HG03442 (cell line): Measurements from ENCODE around the gene NXPH4.
A peak's percentile ranks its signal among the peaks of the same experiment; 100 is the strongest.

ENCODE experiments used
- ATAC-seq: cut with Tn5 transposase; IDR thresholded peaks from one replicate; pipeline ENCODE4 v1.9.1; 2021; ENCODE audit warnings: mild to moderate bottlenecking, moderate library complexity; ENCODE audit not compliant: unreplicated experiment

The NXPH4 gene

DNA sequence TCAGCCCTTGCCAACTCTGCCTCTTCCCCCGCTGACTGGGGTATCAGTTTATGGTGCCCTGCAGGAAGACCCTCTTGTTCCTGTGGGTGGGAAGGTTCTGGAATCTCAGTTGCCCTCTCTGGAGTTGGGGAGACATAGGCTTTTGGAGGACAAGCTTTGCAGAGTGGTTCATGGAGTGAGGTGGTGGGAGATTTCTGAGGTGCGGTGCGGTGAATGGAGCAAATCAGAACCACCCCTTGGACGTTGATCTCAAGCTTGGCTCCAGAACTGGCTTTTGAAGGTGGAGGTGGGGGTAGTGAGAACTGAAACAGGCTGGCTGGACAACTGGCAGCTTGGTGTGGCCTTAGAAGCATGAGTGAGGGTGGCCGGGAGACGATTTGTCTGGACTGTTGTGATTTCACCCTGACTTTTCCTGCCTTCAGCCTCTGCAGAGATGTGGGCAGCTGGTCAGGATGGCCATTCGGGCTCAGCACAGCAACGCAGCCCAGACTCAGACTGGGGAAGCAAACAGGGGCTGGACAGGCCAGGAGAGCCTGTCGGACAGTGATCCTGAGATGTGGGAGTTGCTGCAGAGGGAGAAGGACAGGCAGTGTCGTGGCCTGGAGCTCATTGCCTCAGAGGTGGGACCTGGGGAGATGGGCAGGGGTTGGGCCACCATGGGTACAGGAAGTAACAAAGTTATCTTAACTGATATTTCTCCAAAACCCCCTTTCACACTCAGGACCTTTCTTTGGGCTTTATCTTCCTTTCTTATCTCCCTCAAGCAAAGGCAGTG, 14.0 kb downstream of the NXPH4 start:
- ATAC-seq, result no peak

DNA sequence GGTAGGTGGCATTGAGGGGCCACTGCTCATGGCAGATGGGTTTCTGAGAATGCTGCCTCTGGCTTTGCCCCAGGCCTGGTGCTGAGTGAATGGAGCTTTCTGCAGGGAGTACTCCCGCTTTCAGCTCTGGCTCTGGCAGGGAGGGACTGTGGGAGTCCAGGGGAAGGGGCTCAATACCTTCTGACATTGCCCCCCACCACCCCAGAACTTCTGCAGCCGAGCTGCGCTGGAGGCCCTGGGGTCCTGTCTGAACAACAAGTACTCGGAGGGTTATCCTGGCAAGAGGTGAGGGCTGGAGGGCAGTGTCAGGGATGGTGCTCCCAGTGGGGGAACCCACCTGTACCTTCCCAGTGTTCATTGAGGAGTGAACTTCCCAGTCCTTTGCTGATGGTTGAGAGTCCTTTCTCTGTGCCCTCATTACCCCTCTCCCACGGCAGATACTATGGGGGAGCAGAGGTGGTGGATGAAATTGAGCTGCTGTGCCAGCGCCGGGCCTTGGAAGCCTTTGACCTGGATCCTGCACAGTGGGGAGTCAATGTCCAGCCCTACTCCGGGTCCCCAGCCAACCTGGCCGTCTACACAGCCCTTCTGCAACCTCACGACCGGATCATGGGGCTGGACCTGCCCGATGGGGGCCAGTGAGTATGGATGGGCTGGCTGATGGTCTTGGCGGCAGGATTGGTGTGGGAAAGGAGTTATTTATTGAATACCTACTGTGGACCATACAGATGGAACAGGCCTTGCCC, 14.9 kb downstream of the NXPH4 start:
- ATAC-seq, result no peak

DNA sequence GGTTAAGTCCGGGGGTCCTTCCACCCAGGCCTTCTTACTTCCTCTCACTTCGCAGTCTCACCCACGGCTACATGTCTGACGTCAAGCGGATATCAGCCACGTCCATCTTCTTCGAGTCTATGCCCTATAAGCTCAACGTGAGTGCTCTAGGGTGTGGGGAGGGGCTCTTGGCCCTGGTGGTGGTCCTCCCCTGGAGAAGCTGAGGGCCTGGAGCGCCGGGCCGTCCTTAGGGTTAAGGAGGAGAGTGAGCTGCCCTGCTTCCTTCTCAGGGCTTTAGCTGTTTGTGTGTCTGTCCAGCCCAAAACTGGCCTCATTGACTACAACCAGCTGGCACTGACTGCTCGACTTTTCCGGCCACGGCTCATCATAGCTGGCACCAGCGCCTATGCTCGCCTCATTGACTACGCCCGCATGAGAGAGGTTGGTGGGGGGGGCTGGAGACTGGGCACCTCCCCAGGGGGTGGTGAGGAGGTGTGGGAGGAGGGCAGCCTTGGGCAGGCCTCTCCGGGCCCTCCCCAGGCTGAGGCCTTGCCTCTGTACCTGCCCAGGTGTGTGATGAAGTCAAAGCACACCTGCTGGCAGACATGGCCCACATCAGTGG, 15.7 kb downstream of the NXPH4 start:
- ATAC-seq, result no peak

DNA sequence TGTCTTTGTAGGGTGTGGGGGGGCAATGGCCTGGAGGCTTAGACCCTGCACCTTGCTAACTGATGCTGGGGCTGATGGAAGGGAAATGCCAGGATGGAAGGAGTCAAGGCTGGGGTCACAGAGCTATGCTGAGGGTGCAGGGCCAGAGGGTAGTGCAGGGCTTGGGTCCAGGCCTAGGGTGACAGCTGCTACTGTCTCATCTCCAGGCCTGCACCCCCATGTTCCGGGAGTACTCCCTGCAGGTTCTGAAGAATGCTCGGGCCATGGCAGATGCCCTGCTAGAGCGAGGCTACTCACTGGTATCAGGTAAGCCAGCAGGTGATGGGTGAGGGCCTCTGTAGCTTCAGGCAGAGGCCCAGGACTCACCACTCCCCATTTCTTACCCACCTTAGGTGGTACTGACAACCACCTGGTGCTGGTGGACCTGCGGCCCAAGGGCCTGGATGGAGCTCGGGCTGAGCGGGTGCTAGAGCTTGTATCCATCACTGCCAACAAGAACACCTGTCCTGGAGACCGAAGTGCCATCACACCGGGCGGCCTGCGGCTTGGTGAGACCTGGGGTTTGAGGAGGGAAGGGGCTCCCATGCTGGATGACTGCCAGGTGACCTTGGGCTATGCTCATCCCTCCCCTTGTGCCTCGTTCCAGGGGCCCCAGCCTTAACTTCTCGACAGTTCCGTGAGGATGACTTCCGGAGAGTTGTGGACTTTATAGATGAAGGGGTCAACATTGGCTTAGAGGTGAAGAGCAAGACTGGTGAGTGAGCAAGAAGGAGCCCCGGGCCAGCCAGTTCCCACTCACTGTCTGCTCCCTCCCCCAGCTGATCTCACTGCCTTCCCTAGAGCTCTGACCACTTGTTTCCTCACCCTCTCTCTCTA, 17.0 kb downstream of the NXPH4 start:
- no peak for ATAC-seq

DNA sequence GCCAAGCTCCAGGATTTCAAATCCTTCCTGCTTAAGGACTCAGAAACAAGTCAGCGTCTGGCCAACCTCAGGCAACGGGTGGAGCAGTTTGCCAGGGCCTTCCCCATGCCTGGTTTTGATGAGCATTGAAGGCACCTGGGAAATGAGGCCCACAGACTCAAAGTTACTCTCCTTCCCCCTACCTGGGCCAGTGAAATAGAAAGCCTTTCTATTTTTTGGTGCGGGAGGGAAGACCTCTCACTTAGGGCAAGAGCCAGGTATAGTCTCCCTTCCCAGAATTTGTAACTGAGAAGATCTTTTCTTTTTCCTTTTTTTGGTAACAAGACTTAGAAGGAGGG, 17.6 kb downstream of the NXPH4 start:
- no peak for ATAC-seq

DNA sequence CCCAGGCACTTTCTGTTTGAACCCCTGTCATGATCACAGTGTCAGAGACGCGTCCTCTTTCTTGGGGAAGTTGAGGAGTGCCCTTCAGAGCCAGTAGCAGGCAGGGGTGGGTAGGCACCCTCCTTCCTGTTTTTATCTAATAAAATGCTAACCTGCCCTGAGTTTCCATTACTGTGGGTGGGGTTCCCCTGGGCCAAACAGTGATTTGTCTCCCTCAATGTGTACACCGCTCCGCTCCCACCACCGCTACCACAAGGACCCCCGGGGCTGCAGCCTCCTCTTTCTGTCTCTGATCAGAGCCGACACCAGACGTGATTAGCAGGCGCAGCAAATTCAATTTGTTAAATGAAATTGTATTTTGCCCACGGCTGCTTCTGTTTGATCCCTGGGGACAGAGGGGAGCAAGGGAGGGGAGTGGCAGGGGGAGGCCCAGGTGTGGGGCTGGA, 18.0 kb downstream of the NXPH4 start:
- ATAC-seq, result no peak

DNA sequence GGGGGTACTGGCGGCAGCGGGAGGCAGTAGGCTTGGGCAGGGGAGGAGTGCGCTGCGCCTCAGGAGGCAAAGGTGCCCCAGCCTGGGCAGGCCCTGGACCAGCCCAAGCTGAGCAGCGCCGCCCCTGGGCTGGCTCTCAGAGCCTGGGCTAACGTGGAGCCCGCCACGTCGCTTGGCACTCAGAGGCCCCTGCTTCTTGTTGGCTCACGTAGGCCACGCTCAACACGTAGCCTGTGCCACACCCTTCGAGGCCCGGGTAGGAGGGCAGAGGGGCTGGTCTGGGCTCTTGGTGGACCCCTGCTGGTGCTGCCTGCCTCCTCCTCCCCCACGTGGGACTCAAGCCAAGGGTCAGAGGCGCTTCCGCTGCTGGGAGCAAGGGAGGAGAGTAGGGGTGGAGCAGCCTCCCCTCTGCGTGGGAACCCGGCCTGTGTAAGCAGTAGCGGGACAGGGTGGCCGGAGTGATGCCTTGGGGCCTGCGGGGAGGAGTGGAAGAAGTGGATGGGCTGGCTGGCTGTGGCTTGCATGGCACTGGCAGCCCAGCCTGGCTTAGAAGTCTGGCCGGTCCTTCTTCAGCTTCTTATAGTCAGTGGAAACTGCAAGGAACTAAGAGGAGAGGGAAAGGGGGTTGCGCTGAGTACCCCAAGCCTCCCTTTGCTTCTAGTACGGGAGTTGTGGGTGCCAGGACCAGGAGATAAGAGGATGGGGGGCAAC, 18.6 kb downstream of the NXPH4 start:
- no peak for ATAC-seq

DNA sequence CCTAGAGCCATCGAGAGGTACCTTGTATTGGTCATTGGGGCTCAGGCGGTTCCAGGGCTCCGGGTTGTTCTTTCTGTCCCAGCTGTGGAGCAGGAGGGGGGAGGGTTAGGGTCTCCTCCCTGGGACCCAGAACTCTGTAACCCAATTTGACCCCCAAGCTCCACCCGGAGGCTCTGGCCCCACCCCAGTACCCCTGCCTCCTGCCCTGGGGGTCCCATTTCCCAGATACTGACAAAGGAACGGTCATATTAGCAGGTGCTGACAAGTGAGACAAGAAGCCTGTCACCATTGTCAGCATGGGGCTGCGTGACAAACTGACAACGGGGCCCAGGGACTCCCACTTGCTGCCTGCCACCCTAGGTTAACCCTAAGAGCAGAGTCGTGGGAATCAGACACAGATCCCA, 19.1 kb downstream of the NXPH4 start:
- ATAC-seq, result no peak

DNA sequence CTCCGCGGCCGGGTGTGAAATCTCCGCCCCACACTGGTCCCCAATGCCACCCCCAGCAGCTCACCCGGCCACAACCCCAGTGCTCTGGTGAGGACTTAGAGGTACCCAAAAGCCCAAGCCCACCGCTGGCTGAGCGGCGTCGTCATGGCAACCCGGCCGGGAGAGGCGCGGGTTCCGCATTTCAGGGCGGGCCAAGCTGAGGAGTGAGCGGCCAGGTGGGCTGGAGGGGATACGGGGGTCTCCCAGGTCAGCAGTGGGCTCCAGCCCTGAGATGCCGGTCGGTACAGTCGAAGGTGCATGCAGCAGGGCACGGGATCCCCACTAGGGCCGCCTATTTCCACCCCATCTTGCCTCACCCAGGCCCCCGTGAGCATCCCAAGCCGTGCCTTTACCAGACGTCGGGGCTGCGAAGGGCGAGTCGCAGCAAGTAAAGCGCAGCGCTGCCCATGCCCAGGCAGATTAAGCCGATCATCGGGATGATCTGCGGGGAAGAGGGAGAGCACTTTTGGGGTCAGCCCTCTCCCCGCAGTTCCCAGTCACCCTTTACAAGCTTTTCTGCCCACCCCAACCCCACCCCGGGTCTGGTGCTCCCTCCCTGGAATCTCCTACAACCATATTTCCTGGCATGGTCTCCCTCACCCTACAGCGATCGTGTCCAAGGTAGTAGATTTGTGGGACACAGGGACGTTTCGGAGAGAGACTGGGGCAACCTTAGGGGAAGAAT, 19.8 kb downstream of the NXPH4 start:
- no peak for ATAC-seq

DNA sequence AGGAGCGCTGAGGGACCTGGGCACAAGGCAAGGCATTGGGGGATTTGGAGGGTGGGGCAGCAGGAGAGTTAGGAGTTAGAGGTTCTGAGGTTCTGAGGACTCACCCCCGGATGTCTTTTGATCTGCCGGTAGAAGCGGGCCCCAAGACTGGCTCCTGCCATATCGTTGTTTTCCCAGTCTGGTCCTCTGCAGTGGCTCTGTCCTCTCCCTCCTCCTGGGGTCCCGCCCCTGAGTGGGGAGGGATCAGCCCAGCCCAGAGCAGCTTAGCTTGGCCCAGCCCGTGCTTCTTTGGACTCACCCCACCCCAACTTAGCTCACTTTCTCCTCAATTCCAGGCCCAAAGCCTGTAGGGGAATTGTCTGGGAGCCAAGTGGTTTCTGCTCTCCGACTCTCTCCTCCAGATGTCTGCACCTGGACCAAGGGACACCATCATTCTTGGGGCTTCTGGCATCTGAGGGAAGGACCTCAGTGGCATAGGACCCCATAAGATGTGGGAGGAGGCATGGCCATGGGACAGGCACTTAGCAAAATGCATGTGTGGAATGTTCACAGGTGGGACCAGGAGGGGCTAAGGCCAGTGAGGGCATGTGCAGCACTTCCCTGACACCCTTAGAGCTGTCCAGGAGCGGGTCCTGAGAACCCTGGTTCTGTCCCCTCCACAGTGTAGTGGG, 20.5 kb downstream of the NXPH4 start:
- ATAC-seq, result no peak

DNA sequence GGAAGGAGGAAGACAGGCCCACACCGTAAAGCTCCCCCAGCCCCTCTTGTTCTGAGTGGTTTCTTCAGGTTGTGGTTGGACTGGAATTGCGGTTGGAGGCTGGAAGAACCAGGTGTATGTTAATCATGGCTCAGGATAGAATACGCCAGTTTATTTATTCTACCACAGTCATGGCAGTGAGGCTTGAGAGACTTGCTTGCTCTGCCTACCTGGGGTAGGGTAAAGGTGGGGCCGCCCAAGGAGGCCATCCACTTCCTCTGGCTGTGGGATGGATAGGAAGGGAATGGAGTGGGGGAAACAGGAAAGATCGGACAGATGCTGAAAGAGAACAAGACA, 21.0 kb downstream of the NXPH4 start:
- no peak for ATAC-seq

DNA sequence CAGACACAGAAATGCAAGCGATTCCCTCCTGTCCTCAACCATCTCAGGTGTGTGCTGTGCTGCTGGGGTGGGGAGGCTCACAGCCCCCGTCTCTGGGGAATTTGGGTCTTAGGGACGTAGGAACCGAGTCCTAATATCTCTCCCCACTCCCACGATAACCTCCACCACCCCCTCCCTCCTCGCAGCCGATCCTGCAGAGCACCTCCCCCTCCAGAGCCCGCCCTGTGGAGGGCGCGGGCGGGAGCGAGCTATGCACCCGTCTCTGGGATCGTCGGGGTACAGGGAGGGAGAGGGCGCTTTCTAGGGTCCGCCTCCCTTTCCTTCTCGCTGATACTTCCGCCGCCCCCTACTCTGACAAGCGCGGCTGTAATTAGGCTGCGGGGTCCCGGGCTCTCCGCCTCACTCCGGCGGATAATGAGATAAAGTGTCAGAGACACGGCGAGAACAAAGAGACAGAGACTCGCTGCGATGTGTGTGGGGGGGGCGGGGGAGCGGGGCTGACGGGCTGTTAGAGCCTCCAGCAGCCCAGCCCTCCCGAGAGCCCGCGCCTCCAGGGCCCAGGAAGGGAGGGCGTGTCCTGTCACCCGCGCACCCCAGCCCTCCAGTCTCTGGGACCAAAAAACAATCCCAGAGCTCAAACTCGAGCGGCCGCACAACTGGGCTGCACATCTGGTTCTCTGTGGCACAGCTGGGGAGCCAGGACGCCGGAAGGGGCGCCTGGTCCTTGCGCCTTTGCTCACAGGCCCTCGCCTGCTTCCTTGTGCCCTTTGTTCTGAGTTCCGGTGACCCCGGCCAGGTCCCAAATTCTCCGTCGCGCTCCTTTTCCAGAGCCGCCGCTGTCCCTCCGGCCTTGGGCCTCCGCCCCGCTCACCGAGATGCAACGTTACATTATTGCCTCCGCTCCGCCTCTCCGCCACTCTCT, 21.6 kb downstream of the NXPH4 start:
- ATAC-seq, result no peak

DNA sequence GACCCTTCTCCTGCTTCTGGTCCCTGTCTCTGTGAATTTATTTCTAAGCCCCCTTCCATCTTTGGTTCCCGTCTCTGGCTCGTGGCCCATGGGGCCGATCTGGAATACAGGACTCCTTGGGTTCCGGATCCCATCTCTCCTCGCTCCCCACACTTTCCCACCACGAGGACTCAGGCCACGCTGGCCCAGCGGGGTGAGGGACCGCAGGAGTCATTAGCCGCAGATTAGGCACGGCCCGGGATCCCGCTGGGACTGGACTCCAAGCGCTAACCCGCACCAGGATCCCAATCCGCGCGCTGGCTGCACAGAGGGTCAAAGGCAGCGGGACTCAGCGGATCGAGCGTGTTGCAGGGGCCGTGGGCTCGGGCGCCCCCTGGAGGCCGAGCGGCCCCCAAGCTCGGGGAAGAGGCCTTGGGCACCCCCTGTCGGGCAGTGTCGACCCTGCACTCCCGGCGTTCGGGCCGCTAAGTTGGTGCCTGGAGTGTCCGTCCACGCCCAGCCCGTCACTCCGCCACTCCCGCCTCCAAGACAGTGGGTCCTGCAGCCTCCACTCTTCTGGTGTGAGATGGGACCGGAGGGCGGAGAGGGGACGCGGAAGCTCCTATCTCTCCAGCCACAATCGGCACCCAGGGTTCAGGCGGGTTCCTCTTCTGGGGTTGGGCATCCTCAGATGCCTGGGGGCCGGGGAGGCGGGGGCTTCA, 22.4 kb downstream of the NXPH4 start:
- peak; percentile 62 for ATAC-seq

DNA sequence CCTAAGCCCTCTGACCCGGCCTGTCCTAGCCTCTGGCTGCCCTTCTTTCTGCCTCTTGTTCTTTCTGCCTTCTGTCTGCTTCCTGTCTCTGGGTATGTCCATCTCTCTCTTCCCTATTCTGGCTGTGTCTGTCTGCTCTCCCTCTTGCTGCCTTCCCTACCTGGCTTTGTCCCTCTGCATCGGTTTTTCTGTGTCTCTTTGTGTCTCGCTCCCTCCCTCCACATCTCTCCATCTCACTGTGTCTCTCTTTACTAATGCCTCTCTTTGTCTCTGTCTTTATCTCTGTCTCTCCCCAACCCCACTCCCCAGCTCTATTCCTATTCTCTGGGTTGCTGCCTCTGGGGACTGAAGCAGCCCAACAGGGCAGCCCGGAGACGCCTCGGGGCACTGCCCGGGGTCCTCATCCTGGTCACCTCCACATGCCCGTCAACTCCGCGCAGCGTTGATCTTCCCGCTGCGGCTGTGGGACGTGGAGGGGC, 23.0 kb downstream of the NXPH4 start:
- no peak for ATAC-seq

DNA sequence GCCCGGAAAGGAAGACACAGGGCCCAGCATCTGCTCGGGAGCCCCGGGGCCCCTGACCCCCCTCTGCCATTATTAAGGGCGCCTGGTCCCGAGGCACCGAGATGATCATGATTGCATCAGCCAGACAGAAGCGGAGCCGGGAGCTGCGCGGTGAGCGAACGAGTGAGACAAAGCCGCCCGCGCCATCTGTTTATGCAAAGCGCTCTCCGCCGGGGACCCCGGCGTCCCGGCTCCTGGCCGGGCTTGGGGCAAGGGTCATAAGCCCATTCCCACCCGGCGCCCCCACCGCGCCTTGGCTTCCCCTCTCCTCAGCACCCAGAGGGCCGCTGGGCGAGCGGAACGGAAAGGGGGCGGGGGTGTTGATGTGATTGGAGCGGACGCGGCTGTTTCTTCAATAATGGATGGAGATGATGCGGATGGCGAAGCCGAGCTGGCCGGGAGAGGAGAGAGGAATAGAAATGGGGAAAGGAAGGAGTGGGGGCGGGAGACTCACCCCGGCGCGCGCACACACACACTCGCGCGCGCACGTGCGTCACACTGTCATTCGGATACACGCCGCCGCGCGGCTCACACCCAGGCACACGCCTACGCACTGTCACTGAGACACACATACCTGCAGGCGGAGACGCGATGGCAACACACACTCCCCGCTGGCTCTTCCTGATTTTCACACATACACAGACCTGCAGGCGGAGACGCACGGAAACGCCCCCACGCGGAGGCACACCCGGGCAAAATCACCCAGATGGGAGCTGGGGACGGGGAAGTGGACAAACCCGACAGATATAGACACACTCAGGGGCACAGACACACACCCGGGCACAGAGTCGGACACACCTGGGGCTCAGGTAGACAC, 23.7 kb downstream of the NXPH4 start:
- ATAC-seq, result no peak

DNA sequence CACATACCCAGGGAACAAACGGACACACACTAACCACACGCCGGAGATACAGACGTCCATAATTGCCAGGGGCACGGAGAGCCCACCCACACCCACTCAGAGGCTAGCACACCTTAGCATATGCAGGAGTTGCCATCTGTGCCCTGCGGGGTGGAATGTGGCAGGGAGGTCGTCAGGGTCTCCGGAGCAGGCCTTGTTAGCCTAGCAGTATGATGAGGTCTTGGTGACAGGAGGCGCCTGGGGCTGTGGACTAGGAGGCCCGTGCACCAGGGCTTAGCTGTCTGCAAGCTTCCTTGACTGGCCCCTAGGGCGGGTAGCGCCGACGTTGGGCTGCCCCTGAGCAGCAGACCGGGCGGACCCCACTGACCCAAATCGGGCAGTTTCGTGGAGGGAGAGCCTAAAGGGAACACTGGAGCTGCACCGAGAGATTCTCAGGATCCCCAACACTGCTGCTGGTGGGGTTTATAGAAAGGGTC, 24.4 kb downstream of the NXPH4 start:
- no peak for ATAC-seq
